CD4-positive, alpha-beta T cell treated with Interferon alpha-2 for 1 hour (primary cell): ENCODE measurements around the gene PPP4R3C.
"Not testable (repeated sequence)": the region's sequence is repeated elsewhere in the genome, so short reads cannot be mapped to it uniquely, and the experiment has no call there.

Experiments
- DNase-seq, 2 donors: peaks; one replicate each; pipeline ENCODE4 v3.0.0-alpha.2; 2020 to 2022

Gene PPP4R3C

DNA sequence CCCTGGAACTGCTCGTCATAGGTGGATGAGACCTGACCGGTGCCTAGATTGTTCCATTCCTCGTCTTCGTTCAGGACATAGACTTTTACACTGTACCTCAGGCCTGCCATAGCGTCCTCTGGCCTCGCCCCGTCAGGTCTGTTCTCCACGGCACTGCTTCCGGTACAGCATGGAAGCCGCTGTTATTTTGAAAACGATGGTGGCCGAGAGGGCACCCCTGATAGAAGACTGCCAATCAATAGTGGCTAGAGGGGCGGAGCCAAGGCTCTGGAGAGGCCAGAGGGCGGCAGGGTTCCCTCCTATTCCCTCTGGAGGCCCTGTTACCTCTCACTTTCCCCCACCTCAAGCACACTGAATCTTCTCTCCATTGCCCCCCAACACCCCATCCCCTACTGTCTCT, at the start of gene PPP4R3C:
Gene PPP4R3C (minus strand): TSS at position 155 of the 400 bp plus-strand sequence. CDS start 45 bp downstream, at position 110.
- no peak for DNase-seq

DNA sequence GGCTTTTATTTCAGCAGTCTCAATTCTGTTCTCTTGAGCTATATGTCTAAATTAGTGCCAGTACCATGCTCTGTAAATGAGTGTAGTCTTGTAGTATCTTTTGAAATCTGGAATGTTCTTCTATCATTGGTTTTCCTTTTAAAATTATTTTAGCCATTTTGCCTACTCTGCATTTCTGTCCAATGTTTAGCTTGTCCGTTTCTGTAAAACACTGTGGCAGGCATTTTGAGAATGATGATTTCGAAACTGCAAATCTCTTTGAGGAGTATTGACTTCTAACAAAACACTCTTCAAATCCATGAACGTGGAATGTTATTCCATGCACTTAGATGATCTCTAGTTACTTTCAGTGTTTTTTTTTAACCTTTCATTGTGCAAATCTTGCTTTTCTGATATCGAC, 28.3 kb upstream of the PPP4R3C start:
- DNase-seq, result no peak

DNA sequence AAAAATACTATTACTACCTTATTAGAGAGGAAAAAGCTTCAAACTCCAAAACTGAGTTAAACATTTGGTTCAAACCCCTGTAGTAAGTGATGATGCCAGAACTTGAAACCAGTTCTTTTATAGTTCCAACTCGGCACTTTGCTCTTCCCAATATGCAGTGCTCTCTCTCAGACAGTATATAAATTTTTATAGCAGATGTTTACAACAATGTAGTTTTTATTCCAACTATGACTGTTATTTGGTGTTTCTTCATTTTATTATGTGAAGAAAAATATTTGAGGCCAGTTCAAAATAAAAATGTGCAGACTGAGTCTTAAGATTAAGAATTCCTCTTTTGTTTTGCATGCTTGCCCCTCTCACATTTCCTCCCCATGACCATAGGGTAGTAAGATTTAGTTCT, 2.9 kb upstream of the PPP4R3C start:
- no peak for DNase-seq

DNA sequence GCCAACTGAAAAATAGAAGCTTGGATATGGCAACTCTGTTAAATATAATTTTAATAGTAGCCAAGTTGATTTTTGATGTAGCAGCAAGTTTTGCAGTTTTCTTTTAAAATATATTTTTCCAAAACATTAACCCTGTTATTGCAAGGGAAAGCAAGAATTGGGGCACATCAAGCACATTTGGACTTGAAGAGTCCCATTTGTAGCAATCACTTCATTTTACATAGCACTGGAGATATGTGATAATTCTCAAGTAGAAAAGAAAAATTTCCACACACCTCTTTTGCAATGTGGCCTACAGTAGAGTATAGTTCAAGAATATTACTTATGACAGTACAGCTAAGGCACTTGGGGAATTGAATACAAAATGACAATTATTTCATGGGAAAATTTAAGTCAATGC, 1.9 kb upstream of the PPP4R3C start:
- no peak for DNase-seq

DNA sequence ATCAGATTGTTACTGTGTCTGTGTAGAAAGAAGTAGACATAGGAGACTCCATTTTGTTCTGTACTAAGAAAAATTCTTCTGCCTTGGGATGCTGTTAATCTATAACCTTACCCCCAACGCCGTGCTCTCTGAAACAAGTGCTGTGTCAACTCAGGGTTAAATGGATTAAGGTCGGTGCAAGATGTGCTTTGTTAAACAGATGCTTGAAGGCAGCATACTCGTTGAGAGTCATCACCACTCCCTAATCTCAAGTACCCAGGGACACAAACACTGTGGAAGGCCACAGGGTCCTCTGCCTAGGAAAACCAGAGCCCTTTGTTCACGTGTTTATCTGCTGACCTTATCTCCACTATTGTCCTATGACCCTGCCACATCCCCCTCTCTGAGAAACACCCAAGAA, 4.0 kb downstream of the PPP4R3C start:
- not testable (repeated sequence) for DNase-seq

DNA sequence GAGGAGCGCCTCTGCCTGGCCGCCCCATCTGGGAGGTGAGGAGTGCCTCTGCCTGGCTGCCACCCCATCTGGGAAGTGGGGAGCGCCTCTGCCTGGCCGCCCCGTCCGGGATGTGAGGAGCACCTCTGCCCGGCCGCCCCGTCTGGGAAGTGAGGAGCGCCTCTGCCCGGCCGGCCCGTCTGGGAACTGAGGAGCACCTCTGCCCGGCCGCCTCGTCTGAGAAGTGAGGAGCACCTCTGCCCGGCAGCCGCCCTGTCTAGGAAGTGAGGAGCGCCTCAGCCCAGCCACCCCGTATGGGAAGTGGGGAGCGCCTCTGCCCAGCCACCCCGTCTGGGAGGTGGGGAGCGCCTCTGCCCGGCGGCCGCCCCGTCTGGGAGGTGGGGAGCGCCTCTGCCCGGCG, 4.6 kb downstream of the PPP4R3C start:
- not testable (repeated sequence) for DNase-seq

DNA sequence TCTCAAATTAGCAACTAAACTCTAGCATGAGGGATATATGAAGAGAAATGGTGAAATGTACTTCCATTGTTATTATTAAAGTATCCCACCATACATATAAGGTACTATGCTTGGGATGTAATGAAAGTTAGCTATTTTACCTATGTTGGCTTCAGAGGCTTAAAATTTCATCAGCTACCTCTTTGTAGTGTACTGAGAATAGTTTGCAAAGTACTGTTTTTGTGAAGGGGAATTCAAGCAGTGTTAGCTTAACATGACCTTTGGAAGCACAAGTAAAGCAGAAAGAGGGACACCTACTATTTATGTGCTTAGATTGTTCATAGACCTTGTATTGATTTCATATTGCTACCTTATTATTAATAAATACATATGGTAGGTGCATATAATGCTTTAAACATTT, 11.8 kb downstream of the PPP4R3C start:
- no peak for DNase-seq

DNA sequence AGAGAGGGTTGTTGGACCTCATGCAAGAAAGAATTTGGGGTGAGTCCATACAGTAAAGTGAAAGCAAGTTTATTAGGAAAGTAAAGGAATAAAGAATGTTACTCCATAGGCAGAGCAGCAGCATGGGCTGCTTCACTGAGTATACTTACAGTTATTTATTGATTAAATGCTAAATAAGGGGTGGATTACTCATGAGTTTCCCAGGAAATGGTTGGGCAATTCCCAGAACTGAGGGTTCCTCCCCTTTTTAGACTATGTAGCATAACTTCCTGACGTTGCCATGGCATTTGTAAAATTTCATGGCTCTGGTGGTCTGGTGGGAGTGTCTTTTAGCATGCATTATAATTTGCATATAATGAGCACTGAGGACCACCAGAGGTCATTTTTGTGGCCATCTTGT, 16.7 kb downstream of the PPP4R3C start:
- no peak for DNase-seq

DNA sequence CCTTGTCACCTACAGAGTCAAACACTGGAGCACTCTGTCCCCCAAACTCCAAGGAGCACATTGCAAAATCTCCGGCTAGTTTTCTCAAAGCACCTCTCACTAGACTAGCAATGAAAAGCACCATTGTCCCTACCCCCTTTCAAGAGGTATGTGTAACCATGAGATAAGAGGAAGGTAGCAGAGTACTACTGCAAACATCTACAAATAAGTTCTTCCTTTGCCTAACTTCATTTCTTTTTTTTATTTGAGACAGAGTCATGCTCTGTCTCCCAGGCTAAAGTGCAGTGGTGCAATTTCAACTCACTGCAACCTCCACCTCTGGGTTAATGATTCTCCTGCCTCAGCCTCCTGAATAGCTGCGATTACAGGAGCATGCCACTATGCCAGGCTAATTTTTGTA, 17.7 kb downstream of the PPP4R3C start:
- DNase-seq, result no peak

DNA sequence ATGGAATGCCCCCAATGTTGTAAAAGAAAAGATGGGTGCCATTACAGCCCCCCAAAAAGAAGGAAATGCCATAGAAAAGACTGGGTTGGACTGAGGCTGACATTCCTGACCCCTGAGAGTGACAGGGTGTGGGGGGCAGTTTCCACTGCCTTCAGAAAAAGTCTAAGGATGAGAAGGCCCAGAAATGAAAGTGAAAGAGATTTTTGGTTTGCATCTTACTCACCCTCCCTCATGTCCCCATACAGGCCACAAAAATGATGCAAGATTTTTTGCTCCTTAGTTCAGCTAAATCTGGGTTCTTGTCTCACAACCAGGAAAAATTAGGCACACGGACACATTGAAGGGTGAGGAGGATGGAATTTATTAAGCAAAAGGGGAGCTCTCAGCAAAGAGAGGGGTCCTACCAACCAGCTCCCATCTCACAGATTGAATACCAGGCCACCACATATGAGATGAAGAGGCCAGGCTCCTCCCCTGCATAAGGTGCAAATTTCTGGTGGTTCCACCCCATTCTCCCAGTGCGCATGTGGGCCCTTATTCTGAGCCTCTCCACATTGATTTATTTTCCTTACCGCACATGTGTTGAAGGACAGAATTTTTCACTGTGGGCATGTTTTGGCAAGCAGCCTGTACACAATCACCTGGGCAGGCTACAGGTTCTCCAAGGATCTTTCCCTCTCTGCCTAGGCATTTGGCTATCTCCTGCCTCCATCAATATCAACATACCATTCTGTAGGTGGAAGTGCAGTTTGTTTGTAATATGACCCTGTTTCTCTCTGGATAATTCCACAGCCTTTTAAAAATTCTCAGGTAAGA, 18.8 kb downstream of the PPP4R3C start:
- no peak for DNase-seq

DNA sequence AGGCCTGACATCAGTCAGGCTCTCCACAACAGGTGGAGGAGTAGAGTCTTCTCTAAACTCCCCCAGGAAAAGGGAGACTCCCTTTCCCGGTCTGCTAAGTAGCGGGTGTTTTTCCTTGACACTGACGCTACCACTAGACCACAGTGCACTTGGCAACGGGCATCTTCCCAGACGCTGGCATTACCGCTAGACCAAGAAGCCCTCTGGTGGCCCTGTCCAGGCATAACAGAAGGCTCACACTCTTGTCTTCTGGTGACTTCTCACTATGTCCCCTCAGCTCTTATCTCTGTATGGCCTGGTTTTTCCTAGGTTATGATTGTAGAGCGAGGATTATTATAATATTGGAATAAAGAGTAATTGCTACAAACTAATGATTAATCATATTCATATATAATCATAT, 20.7 kb downstream of the PPP4R3C start:
- DNase-seq, result not testable (repeated sequence)

DNA sequence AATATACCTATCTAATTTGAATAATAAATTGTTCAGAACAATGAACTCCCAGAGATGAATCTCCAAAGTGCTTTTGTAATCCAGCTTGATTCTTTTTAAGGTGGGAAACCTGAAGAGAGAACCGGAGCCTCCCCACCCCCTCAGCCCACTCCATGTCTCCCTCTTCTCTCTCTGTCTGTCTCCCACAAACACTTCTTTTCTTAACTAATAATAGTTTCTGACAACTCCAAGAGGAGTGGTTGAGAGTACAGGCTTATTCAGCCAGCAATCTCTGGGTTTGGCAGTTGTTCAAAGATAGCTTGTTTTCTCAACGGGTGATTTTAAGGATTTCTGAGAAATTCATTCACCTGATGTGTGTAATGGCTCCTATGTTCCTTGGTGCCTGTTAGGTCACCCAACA, 23.4 kb downstream of the PPP4R3C start:
- DNase-seq, result no peak

DNA sequence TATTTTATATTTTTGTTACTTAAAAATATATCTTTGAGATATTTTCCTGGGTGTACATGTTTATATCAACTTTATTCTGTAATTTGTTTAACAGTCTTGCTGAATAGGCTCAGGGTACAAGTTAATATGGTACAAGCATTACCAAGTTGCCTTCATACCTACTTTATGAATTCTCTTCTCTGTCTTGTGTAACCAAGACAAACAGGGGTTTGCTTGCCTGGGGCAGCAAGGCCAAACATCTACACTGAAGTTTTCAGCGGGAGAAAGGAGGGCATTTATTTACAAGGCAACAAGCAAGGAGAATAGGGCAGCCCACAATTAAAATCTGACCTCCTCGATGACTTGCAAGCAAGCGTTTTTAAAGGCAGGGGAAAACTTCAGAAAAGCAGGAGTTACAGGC, 24.2 kb downstream of the PPP4R3C start:
- DNase-seq, result no peak

DNA sequence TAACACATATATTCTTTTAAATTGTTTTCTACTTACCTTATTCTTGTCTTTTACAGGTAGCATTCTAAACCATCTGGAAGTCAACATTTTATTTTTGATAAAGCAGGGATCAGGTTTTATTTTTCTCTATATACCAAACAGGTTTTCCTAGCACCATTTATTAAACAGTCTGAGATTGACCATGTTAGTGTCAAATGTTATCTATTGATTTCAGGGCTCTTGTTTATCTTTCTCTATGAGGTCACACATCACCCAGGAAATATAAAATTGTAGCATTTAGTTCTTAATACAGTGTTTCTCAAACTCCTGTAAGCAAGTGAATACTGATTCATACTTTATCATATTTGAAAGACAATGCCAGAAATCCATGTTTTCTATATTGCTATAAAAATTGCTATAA, 28.1 kb downstream of the PPP4R3C start:
- no peak for DNase-seq
